SKM-1 treated with dmso at 0.1 percent for 144 hours (cell line): ENCODE results near the gene MET.

Source experiments
- DNase-seq: peaks from one replicate; lab custom pipeline; 2025; ENCODE audit not compliant: unreplicated experiment; lab: John Stamatoyannopoulos, UW

MET gene

DNA sequence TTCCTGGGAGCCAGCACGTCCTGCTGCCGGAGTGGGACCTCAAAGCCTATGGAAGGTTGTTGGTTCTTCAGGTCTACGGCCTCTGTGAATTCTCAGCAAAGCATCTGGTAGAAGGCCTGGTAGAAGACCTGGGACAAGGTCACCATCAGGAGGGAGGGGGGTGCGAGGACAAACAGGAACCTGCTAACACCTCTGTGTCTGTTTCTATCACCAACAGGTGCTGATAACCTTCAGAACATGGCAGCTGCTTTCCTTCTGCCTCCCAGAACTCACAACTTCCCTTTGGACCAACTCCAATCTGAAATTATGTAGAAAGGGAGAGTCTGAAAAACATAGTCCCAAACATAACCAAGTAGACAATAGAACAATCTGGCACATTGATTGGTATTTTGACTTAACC, 8.3 kb upstream of the MET start:
- DNase-seq = no peak

DNA sequence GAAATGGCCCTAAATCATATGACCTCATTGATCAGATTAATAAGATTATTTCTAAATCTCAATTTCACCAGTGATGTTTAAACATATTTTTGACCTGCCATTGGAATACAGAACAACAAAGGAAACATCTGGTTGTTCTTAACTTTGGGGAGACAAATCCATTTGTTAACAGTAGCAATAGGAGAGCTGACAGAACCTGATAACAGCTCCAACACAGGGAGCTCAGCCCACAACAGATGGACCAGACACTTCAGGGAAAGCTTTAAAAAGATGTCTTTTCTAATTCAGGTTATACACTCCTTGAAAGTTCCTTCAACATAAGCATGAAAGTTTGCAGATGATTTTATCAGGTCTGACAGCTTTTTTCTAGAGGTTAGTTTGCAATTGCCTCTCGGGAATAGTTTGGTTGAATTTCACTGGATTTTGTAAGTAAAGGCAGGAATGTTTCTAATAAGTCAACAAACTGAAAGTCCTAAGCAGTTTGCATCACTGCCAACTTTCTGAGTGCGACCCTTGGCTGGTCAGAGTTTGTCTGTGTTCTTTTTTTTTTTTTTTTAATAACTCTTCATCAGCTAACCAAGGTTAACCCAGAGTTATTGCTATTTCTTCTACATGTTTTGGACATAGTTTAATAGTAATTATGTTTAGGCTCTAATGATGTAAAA, 6.5 kb upstream of the MET start:
- DNase-seq = no peak

DNA sequence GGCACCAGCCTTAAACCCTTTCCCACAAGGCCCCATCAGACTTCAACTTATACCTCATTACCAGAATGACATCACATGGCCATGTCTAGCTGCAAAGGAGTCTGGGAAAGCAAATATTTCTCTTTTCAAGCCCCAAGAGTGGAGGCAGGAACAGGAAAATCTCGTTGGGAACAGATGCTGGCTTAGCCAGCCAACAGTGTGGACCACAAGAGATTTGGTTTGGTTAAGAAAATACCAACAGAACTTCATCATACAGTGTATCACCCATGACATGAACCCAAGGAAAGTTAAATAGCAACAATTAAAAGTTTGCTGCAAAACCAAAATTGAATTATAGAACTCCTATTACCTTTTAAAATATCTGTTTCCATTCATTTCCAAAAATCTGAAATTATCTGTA, 2.2 kb upstream of the MET start:
- DNase-seq = no peak

DNA sequence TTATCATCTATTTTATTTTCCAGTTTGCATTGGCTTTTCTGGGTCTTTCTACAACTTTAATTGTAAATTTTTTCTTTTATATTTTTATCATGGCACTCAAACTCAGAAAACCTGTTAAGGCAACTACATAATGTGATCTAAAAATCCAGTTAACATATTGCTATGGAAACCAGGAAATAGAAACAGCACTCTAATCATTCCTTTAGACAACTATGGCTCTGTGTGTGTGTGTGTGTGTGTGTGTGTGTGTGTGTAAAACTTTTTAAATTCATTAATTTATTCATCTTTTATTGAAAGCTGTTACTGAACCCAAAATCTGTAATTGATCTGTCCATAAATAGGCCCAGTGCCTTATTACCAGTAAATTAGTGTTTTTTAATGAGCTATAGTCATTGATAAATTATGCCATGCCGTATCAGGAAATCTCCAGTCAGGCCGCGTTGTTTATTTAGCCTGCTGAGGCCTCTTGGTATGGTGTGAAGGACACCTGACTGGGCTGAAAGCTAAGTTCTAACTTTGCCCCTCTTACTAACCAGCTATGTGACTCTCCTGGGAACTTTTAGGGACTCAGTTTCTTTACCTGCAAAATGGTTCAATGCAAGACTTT, 1.5 kb upstream of the MET start:
- DNase-seq = no peak

DNA sequence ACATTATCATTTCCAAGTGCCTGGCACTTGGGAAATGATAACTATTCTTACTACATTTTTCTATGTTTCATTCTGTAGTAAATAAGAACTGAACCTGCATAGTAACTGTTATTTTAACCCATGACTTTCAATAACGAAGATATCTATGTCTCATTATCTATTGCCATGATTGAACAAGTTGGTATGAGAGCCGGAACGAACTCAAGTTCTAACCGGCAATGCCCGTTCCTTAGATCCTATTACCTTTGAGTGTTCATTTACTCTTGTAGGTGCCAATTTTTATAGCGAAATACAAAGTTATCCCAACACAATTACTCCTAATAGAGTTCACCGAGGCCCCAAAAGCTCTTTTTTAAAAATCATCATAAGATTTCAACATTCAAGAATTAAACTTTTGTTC, 885 bp upstream of the MET start:
- no peak for DNase-seq

DNA sequence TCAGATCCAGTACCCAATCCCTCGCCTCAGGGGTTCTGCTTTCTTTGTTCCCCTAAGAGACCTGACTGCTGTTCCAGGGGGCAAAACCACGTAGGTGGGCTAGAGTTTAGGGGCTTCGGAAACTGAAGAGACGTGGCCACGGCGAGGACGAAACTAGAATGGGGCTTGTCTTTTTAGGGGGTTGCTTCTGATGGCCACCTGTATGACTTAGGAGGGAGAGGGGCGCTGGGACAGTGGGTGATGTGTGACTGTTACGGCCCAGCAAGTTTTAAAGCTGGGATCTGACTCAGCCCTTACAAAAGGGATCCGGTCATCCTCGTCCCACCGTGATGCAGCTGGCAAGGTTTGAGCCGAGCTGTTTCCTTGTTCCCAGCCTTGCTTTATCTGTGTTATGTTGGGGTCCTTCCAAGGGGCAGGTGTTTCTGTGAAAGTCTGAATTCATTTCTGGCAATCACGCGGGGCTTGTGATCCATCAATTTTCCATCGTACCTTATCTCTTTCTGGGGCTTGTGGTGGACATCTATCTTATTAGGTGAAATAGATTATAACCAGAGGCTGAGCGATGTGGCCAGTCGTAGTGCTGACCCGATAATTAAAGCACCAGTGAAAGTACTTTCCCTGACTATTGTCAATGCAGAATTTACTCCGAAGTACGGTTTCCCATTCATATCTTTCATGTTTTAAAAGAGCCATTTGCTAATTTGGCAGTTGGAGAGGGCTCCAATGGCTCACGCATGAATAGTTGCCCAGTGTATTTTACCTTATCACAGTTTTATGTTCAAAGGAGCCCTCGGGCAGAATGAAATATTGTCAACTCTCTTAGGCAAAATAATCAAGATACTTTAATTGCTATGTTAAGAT, 830 bp downstream of the MET start:
- DNase-seq = no peak

DNA sequence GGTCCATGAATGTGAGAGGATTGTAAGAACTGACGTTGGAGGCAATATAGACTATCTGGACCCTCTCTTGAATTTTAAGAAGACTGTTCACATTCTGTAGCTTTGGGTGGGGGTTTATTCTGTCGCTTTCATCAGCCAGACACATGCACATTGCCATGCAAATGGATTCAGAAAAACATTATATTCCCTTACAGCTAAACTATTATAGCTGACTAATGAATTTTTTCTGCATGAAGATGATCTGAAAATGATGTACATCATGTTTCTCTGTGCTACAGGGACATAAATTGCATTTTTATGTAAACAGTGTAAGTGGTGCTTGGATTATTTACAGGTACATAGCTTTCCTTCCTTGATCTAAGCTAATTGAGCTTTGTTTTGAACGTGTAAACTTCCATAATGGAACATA, 1.5 kb downstream of the MET start:
- DNase-seq = no peak

DNA sequence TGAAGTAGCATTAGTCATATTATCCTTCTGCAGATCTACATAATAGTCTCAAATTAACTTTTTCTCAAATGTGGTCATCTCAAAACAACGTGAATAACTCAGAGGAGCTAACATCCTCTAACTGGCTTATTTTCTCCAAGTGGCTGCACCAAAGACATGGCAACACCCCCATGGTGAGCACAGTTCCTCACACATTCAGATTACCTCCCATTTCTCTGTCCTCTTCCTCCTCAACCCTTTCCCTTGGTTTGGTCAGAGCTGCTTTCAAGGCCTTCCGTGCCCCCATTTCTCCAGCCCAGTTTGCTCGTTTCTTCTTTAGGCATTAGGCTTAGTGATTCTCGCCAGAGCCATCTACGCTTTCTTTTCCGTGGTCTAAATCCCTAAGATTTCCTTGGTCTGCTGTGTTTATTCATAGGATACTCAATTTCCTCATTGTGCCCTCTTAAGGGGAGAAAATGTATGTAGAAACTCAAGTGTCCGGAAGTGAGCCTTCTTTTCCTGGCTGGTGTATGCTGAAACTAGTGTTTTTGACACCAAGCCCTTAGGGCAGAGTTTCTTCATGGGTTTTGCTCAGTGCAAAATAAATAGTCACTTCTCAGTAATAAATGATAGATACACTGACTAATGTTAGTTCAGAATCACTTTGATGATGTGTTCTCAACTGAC, 2.6 kb downstream of the MET start:
- DNase-seq = no peak

DNA sequence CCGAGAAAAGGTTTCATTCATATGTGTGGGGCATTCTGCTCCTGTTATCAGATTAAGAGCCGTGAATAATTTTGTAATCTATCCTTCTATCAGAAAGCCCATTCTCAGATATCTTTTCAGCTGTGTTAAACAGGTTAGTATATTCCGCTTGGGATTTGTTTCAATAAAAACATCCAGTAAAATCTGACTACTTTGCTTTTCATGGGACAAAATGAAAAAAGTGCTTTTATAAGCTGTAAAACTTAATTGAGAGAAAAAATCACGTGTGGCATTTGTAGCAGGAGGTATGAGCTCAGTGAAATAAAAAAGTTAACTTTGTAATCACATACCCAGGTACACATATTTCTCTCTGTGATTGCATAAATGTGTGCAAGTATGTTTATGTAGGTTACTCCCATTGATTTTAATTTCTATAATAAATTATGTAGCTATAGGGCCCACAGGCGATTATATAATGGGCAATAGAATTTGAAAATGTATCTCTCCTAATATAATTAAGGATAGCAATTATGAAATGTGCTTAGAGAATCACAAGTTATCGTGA, 3.9 kb downstream of the MET start:
- no peak for DNase-seq

DNA sequence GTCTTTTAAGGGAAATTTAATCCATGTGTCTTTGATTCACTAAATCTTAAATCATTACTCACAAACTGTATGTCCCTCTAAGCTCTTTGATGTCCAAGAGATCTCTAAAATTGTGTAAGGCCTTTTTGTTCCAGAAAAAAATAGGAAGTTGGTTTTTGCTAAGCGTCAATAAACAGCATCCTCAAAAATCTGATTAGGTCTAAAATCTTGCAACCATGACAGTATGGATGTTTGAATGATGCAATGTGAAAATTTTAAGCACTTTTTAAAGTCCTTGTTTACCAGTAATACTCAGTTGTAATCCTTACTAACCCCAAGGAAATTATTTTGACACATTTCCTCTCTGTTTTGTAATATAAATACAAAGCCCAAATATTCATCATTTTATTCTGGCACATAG, 6.8 kb downstream of the MET start:
- DNase-seq = no peak

DNA sequence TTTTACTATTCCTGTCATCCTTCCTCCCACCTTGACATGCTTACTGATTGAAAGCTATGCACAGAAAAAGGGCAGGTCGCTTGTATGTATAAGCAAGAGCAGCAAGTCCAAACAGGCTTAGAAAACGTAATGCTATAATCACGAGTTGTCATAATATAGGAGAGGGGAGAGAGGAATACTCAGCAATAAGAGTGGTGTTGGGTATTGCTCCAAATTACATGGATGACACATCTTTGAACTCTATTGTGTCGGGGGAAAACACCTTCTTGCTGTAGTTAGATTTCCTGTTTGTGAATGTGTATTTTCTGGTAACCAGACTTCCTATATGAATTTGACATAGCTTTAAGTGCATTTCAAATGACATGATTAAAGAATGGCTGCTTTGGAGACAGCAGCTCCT, 7.5 kb downstream of the MET start:
- DNase-seq = no peak

DNA sequence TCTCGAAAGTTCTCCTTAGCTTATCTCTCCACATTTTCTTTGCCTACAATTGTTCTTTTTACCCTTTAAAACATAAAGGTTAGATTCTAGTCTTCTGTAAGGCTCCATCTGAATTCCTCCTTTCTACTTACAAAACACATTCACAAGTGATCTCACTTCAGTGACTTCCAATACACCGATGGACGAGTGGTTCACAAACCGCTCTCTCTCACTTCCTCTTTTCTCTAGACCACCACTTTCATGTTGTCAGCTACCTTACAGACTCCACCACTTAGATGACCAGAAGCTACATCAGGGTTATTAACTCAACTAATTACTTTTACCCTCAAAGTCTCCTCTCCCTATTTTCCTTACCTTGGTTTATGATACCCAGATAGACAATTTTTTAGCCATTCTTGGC, 11.8 kb downstream of the MET start:
- peak; percentile 68 for DNase-seq

DNA sequence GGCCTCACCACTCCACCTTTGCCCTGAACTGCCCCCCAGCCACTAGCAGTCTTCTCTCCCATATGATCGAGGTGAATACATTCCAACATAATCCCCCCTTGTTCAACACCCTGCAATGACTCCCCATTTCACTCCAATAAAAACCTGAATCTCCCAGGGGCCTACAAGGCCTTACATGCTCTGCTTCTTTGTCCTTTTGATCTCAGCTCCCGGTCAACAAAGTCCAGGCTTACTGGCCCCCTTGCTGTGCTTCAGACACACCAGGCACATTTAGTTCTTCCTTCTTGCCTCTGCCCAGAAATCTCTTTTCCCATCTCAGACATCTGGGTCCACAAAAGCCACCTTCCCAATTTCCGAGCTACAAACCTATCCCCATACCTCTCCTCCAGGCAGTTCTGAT, 14.0 kb downstream of the MET start:
- no peak for DNase-seq

DNA sequence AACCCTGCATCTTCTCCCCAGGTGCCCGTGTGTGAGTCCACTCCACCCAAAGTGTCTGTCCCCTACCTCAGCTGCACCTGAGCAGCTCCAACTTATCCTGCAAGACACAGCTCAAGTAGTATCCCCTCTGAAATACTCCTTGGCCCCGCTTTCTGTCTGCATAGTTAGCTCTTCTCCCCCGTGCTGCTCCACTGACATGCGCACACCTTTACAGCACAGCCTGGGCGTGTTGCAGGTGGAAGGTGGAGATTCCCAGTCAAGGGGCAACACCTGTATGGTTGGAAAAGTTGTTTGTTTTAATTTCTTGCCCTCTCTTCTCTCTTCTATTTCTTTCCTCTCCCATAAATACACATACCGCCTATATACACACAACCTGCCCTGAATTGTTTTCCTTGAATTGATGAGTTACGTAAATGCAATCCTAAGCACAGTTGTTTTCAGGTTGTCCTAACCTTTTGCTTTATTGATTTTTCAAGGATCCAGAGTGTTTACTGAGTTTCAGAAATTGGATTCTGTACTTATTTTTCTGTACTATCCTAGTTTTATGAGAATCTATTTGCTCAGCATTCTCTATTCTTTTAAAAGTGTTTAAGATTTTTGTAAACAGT, 14.9 kb downstream of the MET start:
- no peak for DNase-seq

DNA sequence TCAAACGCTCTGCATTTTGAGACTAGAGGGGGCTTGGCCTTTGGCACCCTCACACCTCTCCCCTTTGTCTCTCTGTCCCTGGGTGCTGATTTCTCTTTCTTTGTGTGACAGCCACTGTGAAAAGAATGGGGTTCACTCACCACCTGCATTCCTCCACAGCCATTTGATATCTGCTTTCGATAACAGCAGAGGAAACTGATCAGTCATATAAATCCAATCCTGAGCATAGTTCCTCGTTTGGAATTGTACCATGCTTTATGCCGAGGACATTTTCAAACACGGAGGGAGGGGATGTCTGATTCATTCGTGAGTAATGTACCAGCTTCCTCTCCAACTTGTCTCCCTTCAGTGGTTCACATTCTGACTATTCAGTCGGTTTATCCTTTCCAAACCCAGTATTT, 15.8 kb downstream of the MET start:
- DNase-seq = no peak

DNA sequence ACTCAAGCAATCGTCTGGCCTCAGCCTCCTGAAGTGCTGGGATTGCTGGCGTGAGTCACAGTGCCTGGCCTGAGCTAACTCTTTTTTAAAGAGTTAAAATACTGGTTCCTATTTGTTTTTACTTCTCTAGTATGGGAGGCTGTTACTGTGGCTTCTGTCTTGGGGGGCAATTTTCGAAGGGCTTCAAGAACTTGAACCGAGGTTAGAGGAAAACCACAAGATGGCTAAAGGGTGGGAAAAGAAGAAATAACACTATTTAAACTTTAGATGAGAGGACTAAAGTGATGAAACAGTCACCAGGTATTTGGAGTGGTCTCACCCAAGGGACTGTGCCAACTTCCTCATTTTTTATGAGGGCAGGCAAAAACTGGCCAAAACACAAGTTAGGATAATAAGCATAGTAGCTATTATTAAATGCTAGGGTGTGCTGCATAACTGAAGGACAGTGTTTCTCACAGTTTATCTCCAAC, 17.8 kb downstream of the MET start:
- DNase-seq = peak; percentile 18

DNA sequence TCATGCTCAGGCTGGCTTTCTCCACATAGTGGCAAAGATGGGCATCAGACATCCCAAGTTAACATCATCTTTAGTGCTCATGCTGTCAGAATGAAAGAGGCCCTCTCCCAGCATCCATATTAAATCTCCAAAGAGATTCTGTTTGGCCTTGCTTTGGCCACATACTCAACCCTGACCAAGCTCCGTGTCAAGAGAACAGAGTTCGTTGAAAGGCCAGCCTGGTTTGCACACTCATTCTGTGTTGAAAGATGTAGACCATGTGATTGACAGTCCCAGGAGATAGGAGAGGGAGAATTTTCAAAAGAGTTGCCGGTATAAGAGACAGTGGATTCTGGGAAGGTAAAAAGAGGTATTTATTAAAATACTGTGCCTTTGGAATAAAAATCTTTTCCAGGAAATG, 19.7 kb downstream of the MET start:
- no peak for DNase-seq

DNA sequence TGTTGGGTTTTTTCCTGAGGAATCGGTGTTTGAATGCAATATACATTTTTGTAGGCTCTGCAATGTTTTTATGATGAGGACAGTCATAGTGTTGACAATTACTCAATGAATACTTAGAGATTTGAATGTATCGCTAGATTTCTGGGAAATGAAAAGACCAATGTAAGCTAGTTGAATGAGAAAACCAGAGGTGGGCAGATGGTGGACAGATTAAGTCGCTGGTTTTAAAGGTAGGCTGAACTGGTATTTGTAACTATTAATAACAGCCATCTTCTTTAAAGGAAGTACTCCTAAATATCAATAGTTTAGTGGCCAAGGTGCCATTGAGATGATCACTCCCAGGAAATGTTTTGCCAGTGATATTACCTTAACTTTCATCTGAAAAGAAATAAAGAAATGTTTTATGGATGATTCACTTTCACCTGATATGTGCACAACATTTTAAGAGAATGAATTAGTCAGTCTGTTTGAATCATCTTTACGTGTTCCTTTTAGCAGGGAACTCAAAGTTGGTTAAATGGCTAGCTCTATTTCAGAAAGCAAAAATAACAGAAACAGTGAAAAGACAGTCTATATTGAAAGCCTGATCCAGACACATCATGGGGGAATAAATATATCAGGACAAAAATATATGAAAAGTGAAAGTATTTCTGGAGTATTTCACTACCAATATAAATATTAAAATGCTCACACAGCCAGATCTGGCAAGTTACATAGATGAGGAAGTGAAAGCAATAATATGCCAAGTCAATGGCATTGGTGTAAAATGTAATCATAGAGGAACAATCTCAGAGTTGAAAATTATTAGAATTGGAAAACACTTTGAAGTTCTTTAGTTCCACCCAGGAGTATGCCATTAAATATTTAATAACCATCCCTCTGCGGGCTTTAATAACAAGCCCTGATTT, 20.7 kb downstream of the MET start:
- DNase-seq = no peak

DNA sequence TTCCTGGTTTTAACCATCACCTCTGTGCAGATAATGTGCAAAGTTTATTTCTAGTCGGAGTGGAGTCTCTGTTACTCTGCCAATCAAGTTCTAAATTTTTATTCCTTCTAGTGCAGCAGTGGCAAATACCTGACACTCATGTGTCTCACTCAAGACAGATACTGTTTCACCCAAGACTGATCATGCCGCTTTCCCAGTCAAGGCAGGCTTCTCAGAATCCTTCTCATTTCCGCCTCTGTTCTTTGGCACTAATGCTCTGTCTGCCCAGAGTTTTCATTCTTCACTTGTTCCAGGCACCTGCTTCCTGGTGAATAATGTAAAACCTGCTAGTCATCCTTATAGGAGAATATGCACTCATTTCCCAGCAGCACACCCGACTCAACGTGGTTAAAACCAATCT, 24.7 kb downstream of the MET start:
- DNase-seq = no peak

DNA sequence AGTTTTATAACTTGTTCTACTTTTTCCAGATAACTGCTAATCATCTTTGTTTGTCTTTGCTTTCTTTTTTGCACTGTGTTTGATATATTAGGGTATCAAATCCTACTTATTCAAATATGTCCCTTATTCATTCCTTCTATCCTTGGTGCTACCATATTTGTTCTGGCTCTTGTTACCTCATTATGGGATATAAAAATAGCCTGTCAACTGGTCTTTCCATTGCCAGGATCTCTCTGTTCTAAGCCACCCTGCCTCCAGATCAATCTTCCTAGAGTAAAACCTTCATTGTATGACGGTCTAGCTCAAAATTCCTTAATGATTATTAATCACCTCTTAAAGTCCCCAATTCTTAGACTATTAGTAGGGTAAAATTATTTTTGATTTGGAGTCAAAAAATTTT, 25.2 kb downstream of the MET start:
- DNase-seq = no peak
